GM19397 (cell line): Measurements from ENCODE around the gene DSCAML1.
"Not testable (repeated sequence)": the region's sequence is repeated elsewhere in the genome, so short reads cannot be mapped to it uniquely, and the experiment has no call there.

Experiments
- ATAC-seq: cut with Tn5 transposase; IDR thresholded peaks from one replicate; pipeline ENCODE4 v1.9.1; 2021; ENCODE audit warnings: mild to moderate bottlenecking, moderate library complexity; ENCODE audit not compliant: unreplicated experiment

Gene DSCAML1

DNA sequence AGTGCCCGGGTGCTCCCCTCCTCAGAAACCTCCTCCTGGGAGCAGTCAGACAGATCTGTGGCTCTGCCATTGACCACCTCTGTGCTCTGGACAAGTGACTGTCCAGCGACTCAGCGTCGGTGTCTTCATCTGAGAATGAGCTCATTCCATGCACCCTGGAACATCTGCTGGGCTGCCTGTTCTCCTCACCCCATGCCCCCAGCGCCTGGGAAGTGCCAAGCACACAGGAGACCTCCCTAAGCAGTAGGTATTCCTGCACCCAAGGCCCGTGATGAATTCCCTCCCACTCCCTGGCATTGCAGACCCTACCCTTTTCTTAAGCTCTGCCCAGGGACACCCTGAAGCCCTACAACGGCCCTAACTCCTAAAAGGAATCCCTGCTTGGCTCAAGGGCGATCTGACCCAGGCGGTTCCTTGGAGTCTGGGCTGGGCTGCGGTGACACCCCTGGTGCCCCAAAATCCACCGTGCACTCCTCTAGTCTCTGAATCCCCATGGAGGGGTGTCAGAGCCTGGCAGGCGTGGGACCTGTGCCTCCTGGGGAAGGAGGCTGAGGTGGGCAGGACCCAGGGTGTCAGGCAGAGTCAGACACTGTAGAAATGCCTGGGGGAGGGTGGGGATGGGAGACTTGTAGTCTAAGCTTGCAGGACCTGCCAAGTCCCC lies 377.4 kb downstream of the DSCAML1 start:
- no peak for ATAC-seq

DNA sequence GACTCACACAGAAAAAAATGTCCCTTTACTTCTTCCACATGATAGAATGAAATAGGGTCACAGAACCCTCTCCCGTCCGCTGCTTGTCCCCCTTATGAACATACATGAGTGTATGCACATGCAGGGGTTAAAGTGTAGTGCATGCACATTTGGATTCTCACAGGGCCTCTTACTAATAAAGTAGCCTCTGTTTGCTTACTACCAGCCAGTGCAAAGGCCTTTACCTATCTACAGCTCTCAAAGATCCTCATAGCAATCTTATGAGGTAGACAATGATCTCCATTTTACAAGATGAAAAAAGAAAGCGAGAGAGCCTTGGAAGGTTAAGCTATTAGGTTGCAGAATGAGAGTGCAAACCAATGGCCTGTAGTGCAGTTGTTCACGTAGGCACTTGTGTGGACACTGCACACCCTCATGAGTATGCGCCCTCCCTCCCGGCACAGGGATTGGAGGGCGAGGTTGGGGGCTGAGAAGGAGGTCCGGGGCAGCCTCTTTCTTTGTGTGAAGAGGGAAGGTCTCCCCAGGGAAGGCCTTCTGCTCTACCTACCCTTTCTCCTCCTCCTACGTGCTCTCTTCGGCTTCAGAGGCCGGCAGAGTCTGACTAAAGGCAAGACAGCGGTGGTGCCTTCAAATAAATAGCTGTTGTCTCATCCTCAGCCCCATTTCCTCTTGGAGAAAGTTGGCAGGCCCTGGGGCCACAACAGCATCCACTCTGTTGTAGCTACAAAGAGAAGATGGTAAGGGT lies 378.1 kb downstream of the DSCAML1 start:
- ATAC-seq: no peak

DNA sequence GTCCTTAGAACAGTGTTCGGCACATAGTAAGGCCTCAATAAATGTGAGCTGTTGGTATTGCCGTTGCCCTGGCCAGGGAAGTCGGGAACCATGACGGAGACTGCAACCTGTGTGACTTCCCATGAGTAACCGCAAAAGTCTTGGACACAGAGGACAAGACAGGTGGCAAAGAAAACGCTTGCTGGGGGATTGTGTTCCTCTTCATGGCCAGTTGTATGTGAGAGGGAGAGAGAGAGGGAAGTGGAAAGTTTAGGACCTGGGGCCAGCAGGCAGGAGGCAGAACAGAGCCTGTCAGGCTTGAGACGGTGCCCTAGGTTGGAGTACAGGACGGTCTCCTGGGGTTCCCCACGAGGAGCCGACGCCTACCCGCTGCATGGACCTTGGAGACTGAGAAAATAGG lies 379.2 kb downstream of the DSCAML1 start:
- no peak for ATAC-seq

DNA sequence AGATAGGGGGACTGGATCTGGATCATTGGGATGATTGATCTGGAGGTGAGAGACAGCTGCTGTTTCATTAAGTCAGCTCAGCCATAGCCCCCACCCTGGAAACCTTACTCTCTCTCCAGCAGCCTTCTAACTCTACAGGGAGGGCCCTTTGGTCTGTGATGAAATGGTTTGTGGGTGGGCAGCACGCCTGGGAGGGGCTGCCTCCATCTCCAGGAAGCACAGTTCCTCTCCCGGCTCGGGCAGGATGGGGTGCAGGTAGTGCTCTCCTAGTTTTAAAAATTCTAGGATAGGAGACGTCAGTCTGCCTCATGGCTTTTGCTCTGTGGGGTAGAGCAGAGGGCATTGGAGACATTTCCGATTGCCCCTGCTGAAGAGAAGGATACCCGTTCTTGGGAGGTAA lies 379.7 kb downstream of the DSCAML1 start:
- ATAC-seq: no peak

DNA sequence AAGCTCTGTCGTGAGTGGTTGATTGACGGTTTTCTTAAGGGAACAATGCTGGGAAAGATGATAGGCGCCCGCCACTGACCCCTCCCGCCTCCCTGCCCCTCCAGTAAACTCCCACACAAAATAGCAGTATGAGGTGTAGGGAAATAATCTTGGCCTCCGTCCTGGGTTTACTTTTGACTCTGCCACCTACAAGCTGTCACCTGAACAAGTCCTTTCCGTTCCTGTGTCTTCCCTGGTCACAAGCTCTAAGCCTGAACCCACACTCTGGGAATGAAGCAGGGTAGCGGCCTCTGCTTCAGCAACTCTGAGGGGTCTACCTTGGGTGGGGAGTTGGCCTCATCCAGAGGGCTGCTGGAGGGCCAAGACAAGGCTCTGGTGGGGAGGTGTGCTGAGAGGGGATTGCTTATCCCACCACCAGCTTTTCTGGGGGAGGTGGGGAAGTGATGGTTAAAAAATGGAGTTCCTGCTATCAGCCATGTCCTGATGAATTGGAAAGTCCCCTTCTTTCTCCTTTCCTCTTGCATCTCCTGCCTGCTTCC lies 381.6 kb downstream of the DSCAML1 start:
- ATAC-seq: no peak

DNA sequence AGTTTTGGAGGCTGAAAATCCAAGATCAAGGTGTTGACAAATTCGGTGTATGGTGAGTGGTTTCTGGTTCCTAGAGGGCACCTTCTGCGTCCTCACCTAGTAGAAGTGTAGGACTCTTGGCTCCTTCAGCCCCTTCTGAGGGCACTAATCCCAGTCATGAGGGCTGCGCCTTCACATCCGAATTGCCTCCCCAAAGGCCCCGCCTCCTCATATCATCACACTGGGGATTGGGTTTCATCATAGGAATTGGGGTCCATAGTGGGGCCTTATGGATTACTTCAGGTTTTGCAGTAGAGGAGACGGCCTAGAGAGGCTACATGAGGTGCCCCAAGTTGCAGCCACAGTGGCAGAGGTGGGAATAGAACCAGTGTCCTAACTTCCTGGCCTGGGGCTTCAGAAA lies 382.3 kb downstream of the DSCAML1 start:
- ATAC-seq: no peak

DNA sequence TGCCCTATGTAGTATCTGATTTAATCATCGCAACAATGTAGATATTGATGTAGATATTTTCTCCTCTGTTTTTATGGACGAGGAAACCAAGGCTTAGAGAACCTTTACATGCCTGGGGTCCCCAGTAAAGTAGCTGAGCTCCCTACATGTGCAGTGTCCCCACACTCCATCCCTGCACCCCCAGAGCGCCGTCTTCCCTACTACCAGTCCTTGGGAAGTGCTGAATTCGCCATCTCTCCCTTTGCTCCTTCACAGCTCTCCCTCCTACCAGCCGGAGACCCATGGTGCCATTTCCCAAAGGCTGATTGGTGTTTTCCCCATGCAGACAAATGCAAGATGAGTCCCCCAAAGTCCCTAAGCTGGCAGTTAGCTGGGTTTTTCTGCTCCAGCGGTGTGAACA lies 383.4 kb downstream of the DSCAML1 start:
- no peak for ATAC-seq

DNA sequence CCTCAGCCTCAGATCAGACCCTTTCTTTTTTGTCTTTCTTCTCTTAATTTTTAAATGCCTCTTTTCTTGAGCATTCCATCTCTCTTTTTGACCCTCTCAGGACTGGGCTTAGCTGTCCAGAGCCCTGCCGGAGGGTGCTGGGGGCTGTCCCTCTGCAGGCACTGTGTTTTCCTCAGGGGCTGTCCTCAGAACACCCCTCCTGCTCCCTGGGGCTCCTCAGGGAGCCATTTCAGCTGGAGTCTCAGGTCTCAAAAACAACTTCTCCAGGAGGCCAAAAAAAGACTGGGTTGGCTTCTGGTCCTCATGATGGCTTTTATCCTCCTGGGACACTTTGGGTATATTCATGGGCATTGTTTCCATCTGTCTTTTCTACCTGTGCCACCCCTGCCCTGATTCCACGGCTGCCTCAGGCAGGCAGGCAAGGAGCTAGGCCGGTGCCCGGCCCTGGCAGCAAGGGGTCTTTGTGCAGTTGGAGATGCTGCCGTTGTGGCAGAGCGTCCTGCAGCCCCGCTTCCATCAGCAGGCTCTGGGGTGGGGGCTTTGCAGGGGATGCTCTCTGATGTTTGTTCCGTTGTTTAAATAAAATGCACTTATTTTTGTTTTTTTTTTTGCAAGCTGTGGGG lies 384.3 kb downstream of the DSCAML1 start:
- ATAC-seq: no peak

DNA sequence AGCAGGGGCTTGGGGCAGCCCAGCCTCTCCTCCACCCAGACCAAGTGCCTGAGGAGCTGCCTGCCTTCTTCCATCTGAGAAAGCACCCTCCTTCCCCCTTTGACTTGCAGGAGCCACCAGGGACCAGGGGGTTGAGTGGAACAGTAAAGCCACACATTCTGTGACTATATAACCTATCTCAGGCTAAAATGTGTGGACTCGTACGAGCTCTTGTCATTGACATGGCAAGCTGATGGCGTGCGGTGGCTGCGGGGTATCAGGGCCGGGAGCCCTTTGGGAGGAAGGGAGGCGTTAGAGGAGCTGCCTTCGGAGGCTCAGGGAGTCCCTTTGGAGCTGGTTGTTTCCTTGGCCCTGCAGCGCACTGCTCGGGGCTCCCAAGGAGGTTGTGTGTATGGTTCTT lies 384.8 kb downstream of the DSCAML1 start:
- no peak for ATAC-seq

DNA sequence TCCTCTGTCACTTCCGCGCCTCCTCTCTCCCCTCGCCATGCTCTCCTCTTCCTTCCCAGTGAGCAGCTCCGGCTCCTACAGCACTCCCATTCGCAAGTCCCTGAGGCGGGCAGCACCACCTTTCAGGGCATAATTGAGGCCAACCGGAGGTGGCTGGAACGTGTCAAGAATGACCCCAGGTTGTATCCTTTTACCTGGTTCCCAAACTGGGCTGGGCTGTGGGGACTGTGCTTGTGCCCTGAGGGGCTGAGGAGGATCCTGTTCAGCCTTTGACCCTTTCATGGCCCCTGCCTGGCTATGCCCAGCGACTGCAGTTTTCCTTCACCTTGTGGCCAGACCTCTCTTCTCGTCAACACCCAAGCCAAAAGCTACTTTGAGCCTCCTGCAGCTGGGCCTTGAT lies 385.3 kb downstream of the DSCAML1 start:
- no peak for ATAC-seq

DNA sequence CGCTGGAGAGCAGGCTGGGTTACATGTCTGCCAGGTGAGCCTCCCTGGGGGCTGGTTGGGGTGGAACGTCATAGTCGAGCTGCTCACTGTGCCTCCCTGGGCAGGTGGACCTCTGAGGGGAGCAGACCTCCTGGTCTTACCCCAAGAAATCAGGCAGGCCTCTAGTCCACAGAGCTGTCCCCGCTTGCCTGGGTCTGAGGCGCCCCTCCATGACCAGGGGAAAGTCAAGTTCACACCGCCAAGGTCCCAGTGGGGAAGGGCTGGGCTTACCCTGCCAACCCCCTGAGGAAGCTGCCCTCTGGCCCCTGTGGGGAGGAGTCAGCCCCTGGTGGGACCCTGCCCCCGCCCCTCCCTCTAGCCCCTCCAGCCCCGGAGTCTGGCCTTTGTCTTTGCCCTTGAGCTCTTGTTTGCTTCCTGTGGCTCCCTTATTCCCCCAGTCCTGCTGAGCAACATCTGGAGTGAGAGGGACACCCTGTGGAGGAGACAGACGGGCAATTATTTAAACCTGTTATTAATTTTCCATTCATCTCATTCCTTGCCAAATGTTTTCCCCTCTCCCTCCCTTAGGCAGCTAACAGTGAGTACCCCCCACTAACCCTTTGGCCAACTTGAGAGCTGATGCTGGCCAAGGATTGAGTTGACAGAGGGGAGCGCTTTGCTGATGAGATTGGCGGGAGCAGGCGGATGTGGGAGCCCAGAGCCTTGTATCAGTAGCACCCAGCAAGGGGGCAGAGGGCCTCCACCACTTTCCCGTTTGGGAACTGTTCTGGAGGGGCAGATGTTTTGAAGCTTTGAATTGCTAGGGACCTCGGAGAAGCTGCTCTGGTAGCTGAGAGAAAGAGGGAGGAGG lies 385.9 kb downstream of the DSCAML1 start:
- ATAC-seq: no peak

DNA sequence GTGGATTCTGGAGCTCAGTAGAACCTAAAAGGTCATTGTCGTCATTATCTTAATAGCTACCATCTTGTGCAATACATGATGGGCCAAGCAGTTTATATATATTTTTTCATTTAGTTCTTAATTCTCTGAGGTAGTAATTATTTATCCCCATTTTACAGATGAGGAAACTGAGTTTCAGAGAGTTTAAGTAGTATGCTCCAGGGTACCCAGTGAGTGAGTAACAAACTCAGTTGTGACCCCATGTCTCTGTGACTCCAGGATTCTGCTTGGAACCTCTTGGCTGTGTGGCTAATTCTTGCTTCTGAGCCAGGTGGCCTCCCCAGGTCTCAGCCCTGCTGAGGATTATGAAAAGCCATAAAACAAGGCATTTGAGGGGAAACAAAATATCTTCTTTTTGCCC lies 386.8 kb downstream of the DSCAML1 start:
- no peak for ATAC-seq

DNA sequence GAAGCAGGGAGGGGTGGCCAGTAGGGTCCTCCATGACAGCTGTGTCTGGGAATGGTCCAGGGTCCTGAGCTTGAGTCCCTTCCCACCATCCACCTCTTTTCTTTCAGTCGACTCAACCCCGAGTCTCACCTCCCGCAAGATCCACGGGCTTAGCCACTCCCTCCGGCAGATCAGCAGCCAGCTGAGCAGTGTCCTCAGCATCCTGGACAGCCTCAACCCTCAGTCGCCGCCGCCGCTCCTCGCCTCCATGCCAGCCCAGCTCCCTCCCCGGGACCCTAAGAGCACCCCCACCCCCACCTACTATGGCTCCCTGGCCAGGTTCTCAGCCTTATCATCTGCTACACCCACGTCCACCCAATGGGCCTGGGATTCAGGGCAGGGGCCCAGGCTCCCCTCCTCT lies 387.5 kb downstream of the DSCAML1 start:
- ATAC-seq: no peak

DNA sequence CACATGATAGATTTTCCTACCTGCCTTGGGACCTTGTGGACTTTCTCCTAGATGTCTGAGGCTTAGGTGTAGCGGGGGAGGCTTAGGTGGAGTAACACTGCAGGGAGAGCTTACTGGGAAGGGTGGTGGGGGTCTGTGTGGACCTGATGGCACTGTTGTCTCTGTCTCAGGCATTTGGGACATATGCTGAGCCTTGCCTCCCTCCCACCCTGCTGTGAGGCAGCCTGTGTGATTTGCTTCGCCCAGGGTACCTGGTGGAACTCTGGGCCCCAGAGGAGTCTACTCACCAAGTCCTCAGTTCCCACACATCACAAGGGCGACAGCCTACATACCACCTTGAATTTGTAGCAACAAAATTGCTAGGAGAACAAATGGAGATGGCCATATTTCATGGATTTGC lies 388.7 kb downstream of the DSCAML1 start:
- no peak for ATAC-seq

DNA sequence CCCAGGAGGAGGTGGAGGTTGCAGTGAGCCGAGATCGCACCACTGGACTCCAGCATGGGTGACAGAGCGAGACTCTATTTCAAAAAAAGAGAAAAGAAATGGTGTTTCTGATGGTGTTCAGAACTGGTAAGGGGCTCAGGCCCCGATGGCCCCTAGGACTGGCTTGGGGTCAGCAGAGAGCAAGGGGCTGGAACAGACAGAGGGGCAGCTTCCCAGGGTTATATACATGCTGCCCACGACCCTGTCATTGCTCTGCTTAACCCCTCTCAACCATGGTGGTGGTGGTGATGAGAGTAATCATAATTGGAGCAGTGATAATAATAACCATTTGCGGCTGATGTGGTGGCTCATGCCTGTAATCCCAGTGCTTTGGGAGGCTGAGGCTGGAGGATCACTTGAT lies 390.0 kb downstream of the DSCAML1 start:
- ATAC-seq: no peak

DNA sequence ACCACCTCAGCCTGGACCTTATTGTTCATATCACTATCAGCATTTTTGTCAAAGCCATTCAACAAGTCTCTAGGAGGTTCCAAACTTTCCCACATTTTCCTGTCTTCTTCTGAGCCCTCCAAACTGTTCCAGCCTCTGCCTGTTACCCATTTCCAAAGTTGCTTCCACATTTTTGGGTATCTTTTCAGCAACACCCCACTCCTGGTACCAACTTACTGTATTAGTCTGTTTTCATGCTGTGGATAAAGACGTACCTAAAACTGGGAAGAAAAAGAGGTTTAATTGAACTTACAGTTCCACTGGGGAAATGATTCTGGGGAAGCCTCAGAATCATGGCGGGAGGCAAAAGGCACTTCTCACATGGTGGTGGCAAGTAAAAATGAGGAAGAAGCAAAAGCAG lies 391.1 kb downstream of the DSCAML1 start:
- ATAC-seq: not testable (repeated sequence)

DNA sequence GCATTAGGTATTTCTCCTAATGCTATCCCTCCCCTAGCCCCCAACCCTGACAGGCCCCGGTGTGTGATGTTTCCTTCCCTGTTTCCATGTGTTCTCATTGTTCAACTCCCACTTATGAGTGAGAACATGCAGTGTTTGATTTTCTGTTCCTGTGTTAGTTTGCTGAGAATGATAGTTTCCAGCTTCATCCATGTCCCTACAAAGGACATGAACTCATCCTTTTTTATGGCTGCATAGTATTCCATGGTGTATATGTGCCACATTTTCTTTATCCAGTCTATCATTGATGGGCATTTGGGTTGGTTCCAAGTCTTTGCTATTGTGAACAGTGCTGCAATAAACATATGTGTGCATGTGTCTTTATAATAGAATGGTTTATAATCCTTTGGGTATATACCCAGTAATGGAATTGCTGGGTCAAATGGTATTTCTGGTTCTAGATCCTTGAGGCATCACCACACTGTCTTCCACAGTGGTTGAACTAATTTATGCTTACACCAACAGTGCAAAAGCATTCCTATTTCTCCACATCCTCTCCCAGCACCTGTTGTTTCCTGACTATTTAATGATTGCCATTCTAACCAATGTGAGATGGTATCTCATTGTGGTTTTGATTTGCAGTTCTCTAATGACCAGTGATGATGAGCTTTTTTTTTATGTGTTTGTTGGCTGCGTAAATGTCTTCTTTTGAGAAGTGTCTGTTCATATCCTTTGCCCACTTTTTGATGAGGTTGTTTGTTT lies 397.7 kb downstream of the DSCAML1 start:
- not testable (repeated sequence) for ATAC-seq

DNA sequence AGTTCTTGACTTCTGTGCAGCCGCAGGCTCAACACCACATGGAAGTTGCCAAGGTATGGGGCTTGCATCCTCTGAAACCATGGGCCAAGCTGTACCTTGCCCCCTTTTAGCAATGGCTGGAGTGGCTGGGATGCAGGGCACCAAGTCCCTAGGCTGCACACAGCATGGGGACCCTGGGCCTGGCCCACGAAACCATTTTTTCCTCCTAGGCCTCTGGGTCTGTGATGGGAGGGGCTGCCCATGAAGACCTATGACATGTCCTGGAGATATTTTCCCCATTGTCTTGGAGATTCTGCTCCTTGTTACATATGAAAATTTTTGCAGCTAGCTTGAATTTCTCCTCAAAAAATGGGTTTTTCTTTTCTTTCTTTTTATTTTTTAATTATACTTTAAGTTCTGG lies 398.4 kb downstream of the DSCAML1 start:
- not testable (repeated sequence) for ATAC-seq

DNA sequence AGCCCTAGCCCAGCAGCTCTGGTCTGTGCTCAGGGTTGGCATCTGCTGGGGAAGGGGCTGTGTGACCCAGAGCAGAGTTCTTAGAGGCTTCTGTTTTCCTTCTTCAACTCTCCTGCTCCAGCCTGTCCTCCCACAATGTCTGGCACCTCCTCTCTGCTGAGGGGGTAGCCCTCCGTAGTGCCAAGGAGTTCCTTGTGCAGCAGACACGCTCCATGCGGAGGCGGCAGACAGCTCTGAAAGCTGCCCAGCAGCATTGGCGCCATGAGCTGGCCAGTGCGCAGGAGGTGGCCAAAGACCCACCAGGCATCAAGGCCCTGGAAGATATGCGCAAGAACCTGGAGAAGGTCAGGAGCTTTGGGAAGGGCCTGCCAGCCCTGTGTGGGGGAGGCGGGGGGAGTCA lies 400.0 kb downstream of the DSCAML1 start:
- ATAC-seq: no peak

DNA sequence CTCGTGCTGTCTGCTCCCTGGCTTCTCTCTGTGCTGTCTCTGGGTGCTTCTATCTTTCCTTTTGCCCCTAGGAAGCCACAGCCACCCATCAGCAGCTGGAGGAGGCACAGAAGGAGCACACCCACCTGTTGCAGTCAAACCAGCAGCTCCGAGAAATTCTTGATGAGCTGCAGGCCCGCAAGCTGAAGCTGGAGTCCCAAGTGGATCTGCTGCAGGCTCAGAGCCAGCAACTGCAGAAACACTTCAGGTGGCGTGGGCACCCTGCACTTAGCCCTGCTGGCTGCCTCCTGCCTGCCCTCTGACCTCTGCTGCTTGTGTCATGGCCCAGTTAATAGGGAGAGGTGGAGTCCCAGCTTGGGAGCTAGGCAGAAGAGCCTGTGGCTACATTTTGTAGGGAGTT lies 401.5 kb downstream of the DSCAML1 start:
- ATAC-seq: no peak
